ENCODE results near the gene NANS. TPM values are rescaled to one million over a fixed set of nuclear protein-coding genes. Genes with fewer than 3 reads are reported as not detected.

Gene NANS
- total and polyA plus RNA-seq, 10 of the 15 experiments (the other 5 are each of a cell fraction or from before 2014, with no cell fraction given): 21.0 to 126 (median 52.3) TPM

- TF ChIP-seq, protein P1, sequence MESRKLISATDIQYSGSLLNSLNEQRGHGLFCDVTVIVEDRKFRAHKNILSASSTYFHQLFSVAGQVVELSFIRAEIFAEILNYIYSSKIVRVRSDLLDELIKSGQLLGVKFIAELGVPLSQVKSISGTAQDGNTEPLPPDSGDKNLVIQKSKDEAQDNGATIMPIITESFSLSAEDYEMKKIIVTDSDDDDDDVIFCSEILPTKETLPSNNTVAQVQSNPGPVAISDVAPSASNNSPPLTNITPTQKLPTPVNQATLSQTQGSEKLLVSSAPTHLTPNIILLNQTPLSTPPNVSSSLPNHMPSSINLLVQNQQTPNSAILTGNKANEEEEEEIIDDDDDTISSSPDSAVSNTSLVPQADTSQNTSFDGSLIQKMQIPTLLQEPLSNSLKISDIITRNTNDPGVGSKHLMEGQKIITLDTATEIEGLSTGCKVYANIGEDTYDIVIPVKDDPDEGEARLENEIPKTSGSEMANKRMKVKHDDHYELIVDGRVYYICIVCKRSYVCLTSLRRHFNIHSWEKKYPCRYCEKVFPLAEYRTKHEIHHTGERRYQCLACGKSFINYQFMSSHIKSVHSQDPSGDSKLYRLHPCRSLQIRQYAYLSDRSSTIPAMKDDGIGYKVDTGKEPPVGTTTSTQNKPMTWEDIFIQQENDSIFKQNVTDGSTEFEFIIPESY (IDR thresholded peaks at IDR 0.05): no peak
Observed at GRCh38 chr9:98097836-98098235, 41.3 kb downstream of the NANS start (continued).

DNA sequence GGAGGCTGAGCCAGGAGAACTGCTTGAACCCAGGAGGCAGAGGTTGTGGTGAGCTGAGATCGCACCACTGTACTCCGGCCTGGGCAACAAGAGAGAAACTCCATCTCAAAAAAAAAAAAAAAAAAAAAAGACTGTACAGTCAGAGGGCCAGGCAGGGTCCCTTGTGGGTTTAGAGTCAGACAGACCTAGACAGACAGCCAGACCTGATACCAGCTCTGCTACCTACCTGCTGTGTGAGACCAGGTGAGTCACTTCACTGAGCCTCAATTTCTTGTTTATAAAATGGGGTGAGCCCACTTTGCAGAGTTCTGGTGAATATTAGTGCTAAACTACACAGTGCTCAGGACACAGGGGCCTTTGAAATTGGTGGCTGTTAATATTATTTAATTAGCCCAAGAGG is 42.8 kb downstream of the NANS start:
- in situ Hi-C loops (cut with MboI) (no loop called here), intact Hi-C loops (cut with micrococcal nuclease; ENCODE audit: unreplicated experiment) (no loop called here)
- Histone ChIP-seq H3K79me2 (ENCODE audit: control insufficient read depth, insufficient read depth, low read length) (peaks cover 29% of the 10 kb centered on the region), H4K20me1 (ENCODE audit: control insufficient read depth, insufficient read depth) (no peaks in the 10 kb centered on the region), H2AFZ (ENCODE audit: control insufficient read depth, low read depth, low read length) (no peak overlapping the region), H3K4me1 (ENCODE audit: control insufficient read depth, insufficient read depth, low read length) (peaks cover 67% of the 10 kb centered on the region), H3K4me3 (no peak overlapping the region), H3K9me3 (replicated peaks; ENCODE audit: control insufficient read depth, insufficient read depth, low read length) (no peaks in the 10 kb centered on the region; the same call in 2 of the 3 replicates), H3K27ac (ENCODE audit: control insufficient read depth, insufficient read depth) (peak overlapping the region; percentile 75), H3K4me2 (ENCODE audit: control insufficient read depth, insufficient read depth) (peak overlapping the region; percentile 76), H3K36me3 (ENCODE audit: control insufficient read depth in 2 of 2, insufficient read depth in 2 of 2, low read length in 1 of 2) (peaks cover 15 to 17% of the 10 kb centered on the region in 2 experiments), H3K9ac (ENCODE audit: control insufficient read depth, insufficient read depth, low read length) (no peak overlapping the region), H3K27me3 (replicated peaks in 1 of 2; ENCODE audit: control insufficient read depth in 2 of 2, insufficient read depth in 2 of 2, low read length in 1 of 2) (no peaks in the 10 kb centered on the region)
- DNase-seq (ENCODE audit: low read depth, low spot score) (no peak), FAIRE-seq (no peak), ATAC-seq (no peak)
- BruUV-seq (replicated peaks): no TSS peak
- CTCF ChIA-PET: interaction anchor here (2.0 to 4.0 kb wide), 4 partner anchors 11 to 25 kb away, joined by 5 to 30 read pairs (median 18); partner anchors contain the start of gene TRIM14
- POLR2A ChIA-PET: interaction anchor here (0.6 to 0.7 kb wide), 3 partner anchors 12 to 160 kb away, joined by 3 to 4 read pairs (median 3); no protein-coding TSS in a partner anchor
- TF ChIP-seq LARP7 (IDR thresholded peaks at IDR 0.05) (no peak), SRF (IDR thresholded peaks at IDR 0.05; ENCODE audit: low read depth in 2 of 2, low read length in 2 of 2) (no peak), ZNF384 (IDR thresholded peaks at IDR 0.05; ENCODE audit: borderline replicate concordance, low read depth, low read length) (no peak), BACH1 (IDR thresholded peaks at IDR 0.05; ENCODE audit: borderline replicate concordance) (no peak)
- RAD21 ChIA-PET (ENCODE audit: unreplicated experiment): interaction anchor here (0.7 to 3.7 kb wide), 3 partner anchors 10 to 33 kb away, joined by 4 to 34 read pairs (median 23); partner anchors contain the start of gene TRIM14
- 0% methylated on average over 1 of the region's 2 CpGs for WGBS (ENCODE audit: insufficient coverage, insufficient replicate concordance, low lambda C conversion rate, missing lambda C conversion rate)
- SMC1A ChIA-PET (ENCODE audit: uncharacterized antibody, unreplicated experiment): interaction anchor here (0.7 to 6.3 kb wide), 6 partner anchors 11 to 106 kb away, joined by 3 to 72 read pairs (median 4); partner anchors contain the start of gene TRIM14

Measured in GM12878 (cell line).